Naive B cell (primary cell): ENCODE measurements around the gene NKAP. TPM values are rescaled to one million over a fixed set of nuclear protein-coding genes. Genes with fewer than 3 reads are reported as not detected.
"Not testable (repeated sequence)": the region's sequence is repeated elsewhere in the genome, so short reads cannot be mapped to it uniquely, and the experiment has no call there.

ENCODE experiments used
- ATAC-seq, 2 donors: fragments of 150-1000 bp; cut with Tn5 transposase; 2 replicates each; pipeline ENCODE4 v1.10.0; 2021; ENCODE audit warnings: low read depth in 2 of 2, mild to moderate bottlenecking in 2 of 2, moderate library complexity in 2 of 2
- DNase-seq: peaks from one replicate; pipeline ENCODE4 v3.0.0; 2022
- H3K27ac Mint-ChIP-seq, 6 donors: one replicate each; pipeline ENCODE4 v1.8.0; 2020 to 2022; ENCODE audit warnings: mild to moderate bottlenecking in 6 of 6, mixed read lengths in 6 of 6, moderate library complexity in 5 of 6, inconsistent platforms in 2 of 6
- H3K27me3 Mint-ChIP-seq, 3 donors: one replicate each; pipeline ENCODE4 v1.8.0; 2021 to 2022; ENCODE audit warnings: mixed read lengths in 3 of 3, mild to moderate bottlenecking in 1 of 3
- H3K36me3 Mint-ChIP-seq, 2 donors: one replicate each; pipeline ENCODE4 v1.8.0; 2020 to 2022; ENCODE audit warnings: mixed read lengths in 2 of 2, inconsistent platforms in 1 of 2, mild to moderate bottlenecking in 1 of 2
- H3K4me1 Mint-ChIP-seq, 3 donors: one replicate each; pipeline ENCODE4 v1.8.0; 2020 to 2022; ENCODE audit warnings: mixed read lengths in 3 of 3, inconsistent platforms in 1 of 3, mild to moderate bottlenecking in 1 of 3, moderate library complexity in 1 of 3
- H3K4me3 Mint-ChIP-seq, 8 donors: one replicate each; pipeline ENCODE4 v1.8.0; 2020 to 2022; ENCODE audit warnings: mild to moderate bottlenecking in 8 of 8, mixed read lengths in 8 of 8, moderate library complexity in 8 of 8, inconsistent platforms in 2 of 8
- H3K9me3 Mint-ChIP-seq, 7 donors: one replicate each; pipeline ENCODE4 v1.8.0; 2020 to 2022; ENCODE audit warnings: mixed read lengths in 7 of 7, mild to moderate bottlenecking in 5 of 7, inconsistent platforms in 2 of 7, moderate library complexity in 1 of 7
- polyA plus RNA-seq, 6 donors: library from polyadenylated mRNA; unstranded; fragments of 300-500 nt; fragmentation: Illumina TruSeq; gene quantifications; one replicate each; pipeline ENCODE4 v1.2.3, GENCODE V29; 2021; ENCODE audit warnings: low read depth in 6 of 6

The NKAP gene
- polyA plus RNA-seq, 6 donors from 2014 or later, result 2.3 to 5.2 (median 3.3) TPM

- Mint-ChIP-seq H3K27me3 (peaks cover 0 to 16% (median 8%) of the 10 kb centered on the region in 3 donors), H3K9me3 (peaks cover 0 to 12% (median 3%) of the 10 kb centered on the region in 7 donors)
- not testable (repeated sequence) for DNase-seq, H3K4me3 Mint-ChIP-seq, ATAC-seq, H3K36me3 Mint-ChIP-seq, H3K4me1 Mint-ChIP-seq, H3K27ac Mint-ChIP-seq
Measured at GRCh38 chrX:119966837-119967236, 23.3 kb upstream of the NKAP start.

GRCh38 chrX:119960625-119961024 is 17.1 kb upstream of the NKAP start:
- Mint-ChIP-seq H3K4me1 (no peaks in the 10 kb centered on the region), H3K4me3 (no peak overlapping the region), H3K27me3 (peaks cover 18 to 64% (median 43%) of the 10 kb centered on the region in 3 donors), H3K36me3 (no peaks in the 10 kb centered on the region), H3K27ac (no peak overlapping the region), H3K9me3 (peaks cover 0 to 11% (median 9%) of the 10 kb centered on the region in 7 donors)
- no peak for DNase-seq
- ATAC-seq, result no peak

GRCh38 chrX:119955807-119956570 is 12.4 kb upstream of the NKAP start:
- H3K27ac Mint-ChIP-seq, DNase-seq, H3K4me3 Mint-ChIP-seq, H3K36me3 Mint-ChIP-seq, ATAC-seq, H3K4me1 Mint-ChIP-seq: not testable (repeated sequence)
- H3K27me3 Mint-ChIP-seq, result peaks cover 29 to 69% (median 51%) of the 10 kb centered on the region in 3 donors
- H3K9me3 Mint-ChIP-seq, result peaks cover 0 to 10% (median 6%) of the 10 kb centered on the region in 7 donors

GRCh38 chrX:119954374-119954773 is 10.8 kb upstream of the NKAP start:
- H3K4me3 Mint-ChIP-seq, result no peak overlapping the region
- no peak overlapping the region for H3K27ac Mint-ChIP-seq
- DNase-seq (no peak), ATAC-seq (no peak)
- H3K27me3 Mint-ChIP-seq, result peaks cover 21 to 59% (median 35%) of the 10 kb centered on the region in 3 donors
- peaks cover 0 to 10% (median 6%) of the 10 kb centered on the region in 7 donors for H3K9me3 Mint-ChIP-seq
- no peaks in the 10 kb centered on the region for H3K4me1 Mint-ChIP-seq
- H3K36me3 Mint-ChIP-seq, result no peaks in the 10 kb centered on the region

GRCh38 chrX:119948381-119948780 is 4.8 kb upstream of the NKAP start:
- H3K9me3 Mint-ChIP-seq, result no peaks in the 10 kb centered on the region
- ATAC-seq (no peak), DNase-seq (no peak)
- no peaks in the 10 kb centered on the region for H3K36me3 Mint-ChIP-seq
- H3K27me3 Mint-ChIP-seq, result peaks cover 4 to 21% (median 18%) of the 10 kb centered on the region in 3 donors
- no peak overlapping the region for H3K4me3 Mint-ChIP-seq
- no peak overlapping the region for H3K27ac Mint-ChIP-seq
- H3K4me1 Mint-ChIP-seq, result peaks cover 0 to 7% (median 0%) of the 10 kb centered on the region in 3 donors

GRCh38 chrX:119945481-119945880 is 1.9 kb upstream of the NKAP start:
- peaks cover 0 to 9% of the 10 kb centered on the region in 2 donors for H3K36me3 Mint-ChIP-seq
- H3K4me1 Mint-ChIP-seq, result peaks cover 9 to 20% (median 17%) of the 10 kb centered on the region in 3 donors
- peak overlapping the region in 1 of 8 donors; percentile 16 for H3K4me3 Mint-ChIP-seq
- DNase-seq, result no peak
- no peak overlapping the region for H3K27ac Mint-ChIP-seq
- H3K27me3 Mint-ChIP-seq, result peaks cover 4 to 12% (median 9%) of the 10 kb centered on the region in 3 donors
- peaks cover 0 to 5% (median 2%) of the 10 kb centered on the region in 7 donors for H3K9me3 Mint-ChIP-seq
- ATAC-seq, result no peak

- DNase-seq (no peak), ATAC-seq (peak in 1 of 2 donors; percentile 2)
- no peaks in the 10 kb centered on the region for H3K27me3 Mint-ChIP-seq
- peaks cover 0 to 5% (median 2%) of the 10 kb centered on the region in 7 donors for H3K9me3 Mint-ChIP-seq
- peak overlapping the region; percentile 83 to 98 (median 96) for H3K27ac Mint-ChIP-seq
- peaks cover 9 to 20% (median 17%) of the 10 kb centered on the region in 3 donors for H3K4me1 Mint-ChIP-seq
- peak overlapping the region; percentile 87 to 99 (median 94) for H3K4me3 Mint-ChIP-seq
- peaks cover 0 to 9% of the 10 kb centered on the region in 2 donors for H3K36me3 Mint-ChIP-seq
Measured at GRCh38 chrX:119942831-119943184, 743 bp downstream of the NKAP start.

- DNase-seq, result no peak
- ATAC-seq, result no peak
- Mint-ChIP-seq H3K4me1 (peaks cover 9 to 20% (median 17%) of the 10 kb centered on the region in 3 donors), H3K27ac (peak overlapping the region in 5 of 6 donors; percentile 59 to 97 (median 96)), H3K36me3 (peaks cover 0 to 9% of the 10 kb centered on the region in 2 donors), H3K9me3 (peaks cover 0 to 5% (median 2%) of the 10 kb centered on the region in 7 donors), H3K27me3 (no peaks in the 10 kb centered on the region), H3K4me3 (peak overlapping the region; percentile 87 to 99 (median 94))
Measured at GRCh38 chrX:119942173-119942819, 1.3 kb downstream of the NKAP start.

GRCh38 chrX:119941336-119941735 is 2.2 kb downstream of the NKAP start:
- ATAC-seq (no peak), DNase-seq (no peak)
- H3K9me3 Mint-ChIP-seq, result peaks cover 0 to 5% (median 2%) of the 10 kb centered on the region in 7 donors
- peak overlapping the region in 5 of 8 donors; percentile 26 to 99 (median 60) for H3K4me3 Mint-ChIP-seq
- no peaks in the 10 kb centered on the region for H3K27me3 Mint-ChIP-seq
- peaks cover 9 to 20% (median 17%) of the 10 kb centered on the region in 3 donors for H3K4me1 Mint-ChIP-seq
- peak overlapping the region in 2 of 6 donors; percentile 43 to 47 for H3K27ac Mint-ChIP-seq
- H3K36me3 Mint-ChIP-seq, result peaks cover 0 to 9% of the 10 kb centered on the region in 2 donors

- Mint-ChIP-seq H3K27ac (no peak overlapping the region), H3K4me3 (no peak overlapping the region), H3K4me1 (no peaks in the 10 kb centered on the region), H3K27me3 (no peaks in the 10 kb centered on the region), H3K9me3 (no peaks in the 10 kb centered on the region), H3K36me3 (peaks cover 0 to 7% of the 10 kb centered on the region in 2 donors)
- DNase-seq (no peak), ATAC-seq (no peak)
Measured at GRCh38 chrX:119935215-119935874, 8.2 kb downstream of the NKAP start.

- DNase-seq, H3K9me3 Mint-ChIP-seq, H3K4me3 Mint-ChIP-seq: not testable (repeated sequence)
Measured at GRCh38 chrX:119922391-119922790, 21.2 kb downstream of the NKAP start.

GRCh38 chrX:119919835-119920585 is 23.5 kb downstream of the NKAP start:
- Mint-ChIP-seq H3K4me3 (no peak overlapping the region), H3K27me3 (no peaks in the 10 kb centered on the region), H3K9me3 (peaks cover 0 to under 1% (median 0%) of the 10 kb centered on the region in 7 donors), H3K36me3 (peaks cover 0 to 1% of the 10 kb centered on the region in 2 donors), H3K27ac (no peak overlapping the region), H3K4me1 (no peaks in the 10 kb centered on the region)
- no peak for DNase-seq
- no peak for ATAC-seq

More at GRCh38 chrX:119922391-119922790, 21.2 kb downstream of the NKAP start:
- H3K4me1 Mint-ChIP-seq, H3K36me3 Mint-ChIP-seq, ATAC-seq, H3K27ac Mint-ChIP-seq, H3K27me3 Mint-ChIP-seq: not testable (repeated sequence)

GRCh38 chrX:119917877-119918276 is 25.7 kb downstream of the NKAP start:
- Mint-ChIP-seq H3K4me1 (no peaks in the 10 kb centered on the region), H3K27me3 (no peaks in the 10 kb centered on the region), H3K27ac (peak overlapping the region in 1 of 6 donors; percentile 87), H3K36me3 (no peaks in the 10 kb centered on the region), H3K4me3 (peak overlapping the region in 1 of 8 donors; percentile 12), H3K9me3 (peaks cover 0 to 3% (median 0%) of the 10 kb centered on the region in 7 donors)
- ATAC-seq, result no peak
- DNase-seq, result no peak
